Stimulated activated CD4-positive, alpha-beta T cell treated with anti-CD3 and anti-CD28 coated beads, Interleukin-2, amount 100 ng/mL, for 4 hours (primary cell): ENCODE results near the gene UNCX.
A peak's percentile ranks its signal among the peaks of the same experiment; 100 is the strongest.

ENCODE experiments used
- DNase-seq: peaks from one replicate; pipeline ENCODE4 v3.0.0-alpha.2; 2020; ENCODE audit warnings: low read depth

The UNCX gene

DNA sequence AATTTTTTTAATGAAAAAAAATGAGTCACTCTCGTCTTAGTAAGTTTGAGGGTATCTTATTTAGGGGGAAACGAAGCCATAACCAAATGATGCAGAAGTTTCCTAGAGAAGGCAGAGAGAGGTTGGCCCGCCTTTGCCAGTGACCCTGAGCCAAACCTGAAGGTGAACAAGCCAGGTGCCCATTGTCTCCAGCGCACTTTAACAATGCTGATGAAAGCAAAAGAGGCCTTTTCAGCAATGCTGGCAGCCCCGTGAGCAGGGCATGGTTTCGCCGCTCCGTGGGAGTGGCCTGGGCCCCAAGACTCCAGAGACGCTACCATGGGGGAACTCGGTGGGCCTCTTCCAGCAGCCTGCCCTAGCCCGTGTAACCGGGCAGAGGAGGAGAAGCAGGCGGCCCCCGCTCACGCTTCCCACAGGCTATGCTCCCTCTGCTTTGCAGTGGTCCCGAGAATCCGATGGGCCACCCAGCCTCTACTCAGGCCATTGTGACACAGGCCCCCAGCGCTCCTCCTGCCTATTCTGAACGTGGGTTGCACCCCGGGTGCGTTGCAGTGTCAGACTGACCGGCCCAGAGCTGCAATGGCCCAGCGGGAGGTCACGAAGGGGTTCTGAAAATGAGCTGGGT lies 14.0 kb upstream of the UNCX start:
- no peak for DNase-seq

DNA sequence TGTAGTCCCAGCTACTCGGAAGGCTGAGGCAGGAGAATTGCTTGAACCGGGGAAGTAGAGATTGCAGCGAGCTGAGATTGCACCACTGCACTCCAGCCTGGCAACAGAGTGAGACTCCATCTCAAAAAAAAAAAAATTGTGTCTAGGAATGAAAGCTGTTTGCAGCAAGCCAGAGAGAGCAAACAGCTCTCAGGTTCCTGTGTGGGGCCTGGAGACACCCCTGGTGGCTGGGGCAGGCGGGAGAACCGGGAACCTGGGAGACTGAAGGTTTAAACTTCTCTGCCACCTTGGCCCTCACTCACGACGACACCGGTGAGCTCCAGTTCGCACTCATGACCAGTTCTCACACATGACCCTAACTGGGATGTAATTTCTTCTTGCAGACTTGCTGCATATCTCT lies 13.2 kb upstream of the UNCX start:
- no peak for DNase-seq

DNA sequence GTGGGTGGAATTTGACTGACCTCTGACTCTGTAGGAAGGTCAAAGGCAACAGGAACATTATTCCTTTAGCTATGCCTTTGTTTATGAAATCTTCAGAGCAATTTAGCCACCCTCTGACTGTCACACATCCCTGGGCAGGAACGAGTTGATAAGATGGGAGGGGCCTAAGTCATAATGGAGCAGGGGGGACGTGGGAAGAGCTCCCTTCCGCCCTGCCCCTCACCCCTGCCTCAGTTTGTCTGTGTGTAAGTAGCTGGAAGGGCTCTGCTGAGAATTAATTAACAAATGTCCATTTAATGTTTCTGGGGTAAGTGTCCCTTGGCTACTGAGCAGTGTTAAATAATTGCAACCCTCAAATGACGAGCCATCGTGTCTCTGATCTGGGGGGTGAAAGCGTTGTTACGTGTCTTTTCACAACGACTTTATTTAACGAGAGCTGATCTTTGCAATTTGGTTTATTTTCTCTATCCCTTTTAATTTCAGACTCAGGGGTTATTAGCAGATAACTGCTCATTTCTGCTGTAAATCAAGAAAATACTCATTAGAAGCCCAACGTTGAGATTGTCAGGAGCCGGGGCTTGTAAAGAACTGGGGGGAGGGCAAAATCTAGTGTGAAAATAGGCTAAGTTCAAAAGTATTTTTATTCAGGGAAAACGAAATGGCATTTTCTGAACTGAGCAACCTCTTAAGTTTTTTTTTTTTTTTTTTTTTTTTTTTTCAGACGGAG lies 12.5 kb upstream of the UNCX start:
- DNase-seq: no peak

DNA sequence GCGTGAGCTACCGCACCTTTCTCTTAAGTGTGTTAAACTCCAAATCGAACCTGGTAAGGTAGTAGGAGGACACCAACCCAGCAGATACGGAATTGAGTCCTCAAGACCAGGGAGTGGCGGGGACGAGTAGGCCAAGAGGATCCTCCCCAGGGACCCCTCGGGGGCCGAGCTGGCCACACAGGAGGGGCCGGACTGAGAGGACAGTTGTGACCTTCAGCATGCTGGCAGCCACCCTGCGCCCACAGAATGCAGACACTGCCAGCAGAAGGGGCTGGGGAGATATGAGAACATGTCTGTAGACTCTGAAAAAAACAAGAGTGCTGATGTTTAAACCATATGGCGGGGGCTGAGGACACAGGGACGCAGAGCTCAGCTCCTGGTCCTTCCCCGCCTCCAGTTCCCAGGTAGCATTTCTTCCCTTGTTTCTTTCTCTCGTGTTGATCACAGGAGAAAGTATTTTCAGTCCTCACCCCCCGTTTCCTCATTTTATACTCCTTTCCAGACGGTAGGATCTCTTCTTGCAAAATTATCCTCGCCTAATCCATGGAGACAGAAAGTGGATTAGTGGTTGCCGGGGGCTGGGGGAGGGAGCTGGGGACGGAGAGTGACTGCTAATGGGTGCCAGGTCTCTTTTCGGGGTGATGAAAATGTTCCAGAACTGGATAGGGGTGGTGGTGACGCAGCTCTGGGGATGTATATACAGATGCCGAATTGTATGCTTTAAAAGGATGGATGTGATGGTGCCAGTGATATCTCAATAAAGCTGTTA lies 11.5 kb upstream of the UNCX start:
- DNase-seq: no peak

DNA sequence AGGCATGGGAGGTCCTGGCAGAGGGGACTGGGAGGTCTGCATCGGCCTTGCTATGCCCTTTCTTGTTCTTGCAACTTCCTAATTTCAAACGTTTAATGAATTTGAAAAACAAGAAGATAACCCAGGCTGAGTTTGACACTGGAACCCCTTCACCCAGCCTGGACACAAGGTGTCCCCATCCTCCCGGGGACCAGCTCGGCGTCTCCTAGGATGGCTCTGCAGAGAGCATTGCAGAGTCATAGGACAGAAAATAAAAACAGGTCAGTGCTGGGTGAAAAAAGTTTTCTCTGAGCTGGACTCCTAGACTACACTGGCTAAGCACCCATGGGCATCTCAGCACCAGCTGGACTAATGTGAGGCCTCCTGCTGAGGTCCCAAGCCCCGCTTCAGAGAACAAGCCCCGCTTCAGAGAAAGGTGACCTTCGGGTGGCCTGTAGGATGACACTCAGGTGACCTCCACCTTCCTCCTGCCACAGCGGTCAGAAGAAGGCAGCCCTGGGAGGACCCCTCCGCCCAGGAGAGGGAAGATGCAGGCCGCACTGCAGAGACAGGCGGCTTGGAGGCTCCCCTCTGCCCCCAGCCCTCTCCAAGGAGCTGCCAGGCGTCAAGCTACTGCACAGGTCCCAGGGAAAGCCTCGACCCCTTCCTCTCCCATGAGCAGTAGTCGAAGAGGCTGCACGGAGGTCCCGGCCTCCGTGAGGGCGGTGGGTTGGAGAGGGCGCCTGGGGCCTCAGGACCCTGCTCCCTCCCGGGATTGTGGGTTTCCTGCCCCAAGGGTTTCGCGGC lies 9.3 kb upstream of the UNCX start:
- DNase-seq: no peak

DNA sequence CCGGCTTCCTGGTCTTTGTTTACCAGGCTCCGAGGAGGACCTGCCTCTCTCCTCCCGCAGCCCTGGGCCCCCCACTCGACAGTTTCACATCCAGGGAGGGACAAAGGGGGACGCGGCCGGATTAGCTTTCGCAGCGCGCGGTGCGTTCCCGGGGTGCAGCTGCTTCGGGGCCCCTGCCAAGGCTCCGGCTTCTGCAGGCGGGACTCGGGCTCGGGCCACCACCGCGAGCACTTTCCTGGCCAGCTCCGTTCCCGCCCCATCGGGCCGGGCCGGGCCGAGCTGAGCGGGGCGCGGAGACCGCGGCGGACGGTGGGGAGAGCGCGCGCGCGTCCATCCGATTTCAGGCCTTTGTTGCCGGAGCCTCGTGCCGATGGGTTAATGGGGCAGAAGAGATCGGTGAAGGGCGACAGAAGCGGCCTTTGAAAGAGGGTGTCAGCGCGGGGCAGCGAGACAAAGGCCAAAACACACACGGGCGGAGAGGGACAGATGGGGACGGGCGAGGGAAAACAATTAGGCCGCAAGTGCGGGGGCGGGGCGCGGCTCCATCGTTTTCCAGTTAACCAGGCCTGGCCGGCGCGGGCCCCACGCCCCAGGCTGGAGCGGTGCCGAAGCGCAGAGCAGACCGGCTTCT lies 8.5 kb upstream of the UNCX start:
- DNase-seq: no peak

DNA sequence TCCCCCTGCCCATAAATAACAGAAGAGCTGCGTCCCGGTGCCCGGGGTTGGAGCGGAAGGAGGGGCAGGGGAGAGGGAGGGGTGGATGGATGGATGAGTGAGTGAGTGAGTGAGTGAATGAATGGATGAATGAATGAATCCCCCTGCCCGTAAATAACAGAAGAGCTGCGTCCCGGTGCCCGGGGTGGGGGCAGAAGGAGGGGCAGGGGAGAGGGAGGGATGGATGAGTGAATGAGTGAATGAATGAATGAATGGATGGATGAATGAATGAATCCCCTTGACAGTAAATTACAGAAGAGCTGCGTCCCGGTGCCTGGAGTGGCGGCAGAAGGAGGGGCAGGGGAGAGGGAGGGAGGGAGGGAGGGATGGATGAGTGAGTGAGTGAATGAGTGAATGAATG lies 7.6 kb upstream of the UNCX start:
- no peak for DNase-seq

DNA sequence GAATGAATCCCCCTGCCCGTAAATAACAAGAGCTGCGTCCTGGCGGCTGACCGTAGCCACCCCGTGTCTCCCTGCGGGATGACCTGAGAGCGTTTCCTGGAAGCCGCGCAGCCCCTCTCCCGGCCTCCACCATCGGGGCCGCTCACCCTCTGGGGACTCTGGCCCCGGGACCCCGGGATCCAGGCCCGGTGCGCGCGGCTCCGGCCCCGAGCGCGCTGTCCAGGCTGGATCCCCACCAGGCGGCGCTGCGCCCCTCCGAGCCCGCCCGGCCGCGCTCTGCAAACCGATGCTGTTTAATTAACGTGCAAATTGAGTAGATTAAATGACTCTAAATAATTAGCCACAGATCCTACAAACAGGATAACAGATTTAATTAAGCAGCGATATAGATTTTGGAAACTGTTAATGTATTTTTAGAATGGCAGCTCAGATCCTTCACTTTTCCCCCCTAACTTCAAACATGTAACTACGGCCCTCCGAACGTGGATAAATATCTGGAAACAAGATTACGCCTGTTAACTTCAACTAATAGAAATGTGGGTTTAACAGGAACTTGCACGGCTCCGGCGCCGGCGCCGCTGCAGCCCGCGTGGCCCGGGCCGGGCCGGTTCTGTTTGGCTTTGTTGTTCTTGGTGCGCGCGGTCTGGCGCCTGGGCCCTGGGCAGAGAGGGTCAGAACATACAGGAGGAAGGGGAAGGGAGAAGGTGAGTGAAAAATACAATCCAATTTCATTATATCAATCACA lies 7.1 kb upstream of the UNCX start:
- peak; percentile 19 for DNase-seq

DNA sequence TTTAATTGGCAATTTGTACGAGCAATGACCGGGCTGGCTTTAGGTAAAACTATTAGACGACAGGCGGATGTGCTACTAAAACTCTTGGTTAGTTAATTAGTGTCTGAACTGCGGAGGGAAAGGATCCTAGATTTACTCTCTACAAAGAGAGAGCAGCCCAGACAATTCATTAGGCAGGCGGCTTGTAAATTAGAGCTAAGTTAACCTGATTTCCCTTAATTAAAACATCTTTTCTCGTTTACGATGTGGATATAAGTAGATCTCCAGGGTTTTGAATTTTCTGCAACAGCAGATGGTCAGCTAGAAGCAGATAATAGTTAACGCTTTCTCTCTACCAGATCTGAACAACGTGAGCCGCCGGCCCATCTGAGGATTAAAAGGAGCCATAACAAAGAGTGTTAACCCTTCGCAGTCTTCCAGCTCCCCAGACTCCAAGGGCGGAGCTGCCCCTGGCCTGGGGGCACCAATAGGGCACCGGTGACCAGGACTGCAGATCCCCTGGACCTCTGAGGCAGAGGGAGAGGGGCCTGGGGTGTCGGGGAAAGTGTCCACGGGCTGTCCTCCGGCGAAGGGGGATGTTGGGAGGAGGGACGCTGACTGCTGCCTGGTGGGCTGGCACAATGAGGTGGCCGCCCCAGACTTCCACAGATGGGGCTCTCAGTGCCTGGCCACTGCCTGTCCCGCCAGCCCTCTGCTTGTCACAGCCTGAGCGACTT lies 6.3 kb upstream of the UNCX start:
- no peak for DNase-seq

DNA sequence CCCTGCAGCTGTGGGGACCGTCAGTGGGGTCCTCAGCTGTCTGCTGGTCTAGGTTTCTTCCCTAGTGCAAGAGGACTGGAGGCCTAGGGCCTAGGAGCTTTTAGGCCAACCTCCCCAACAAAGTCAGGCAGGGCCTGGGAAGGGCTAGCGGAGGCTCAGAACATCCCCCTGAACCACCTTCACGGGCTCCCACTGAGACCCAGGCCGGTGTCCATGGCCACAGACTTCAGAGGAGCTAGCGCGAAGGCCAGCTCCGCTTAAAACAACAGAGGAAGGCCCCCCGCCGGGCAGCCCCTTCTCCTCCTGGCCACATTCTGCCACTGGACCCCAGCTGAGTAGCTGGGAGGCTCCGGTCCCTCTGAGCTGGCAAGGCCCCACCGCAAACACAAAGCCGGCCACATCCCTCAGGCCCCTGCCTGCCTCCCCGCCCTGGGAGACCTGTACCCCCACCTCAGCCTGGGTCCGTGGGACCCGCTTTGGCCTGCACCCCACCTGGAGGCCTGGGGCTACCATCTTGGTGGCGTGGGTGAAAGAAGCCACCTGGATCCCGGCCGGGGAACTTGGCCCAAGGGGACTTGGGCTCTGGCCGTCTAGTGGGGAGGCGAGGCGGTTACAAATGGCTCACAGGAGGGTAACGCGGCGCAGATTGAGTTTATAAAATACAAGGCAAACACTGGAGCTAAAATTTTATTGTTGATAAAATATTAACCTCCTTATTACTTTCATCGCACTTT lies 5.4 kb upstream of the UNCX start:
- no peak for DNase-seq

DNA sequence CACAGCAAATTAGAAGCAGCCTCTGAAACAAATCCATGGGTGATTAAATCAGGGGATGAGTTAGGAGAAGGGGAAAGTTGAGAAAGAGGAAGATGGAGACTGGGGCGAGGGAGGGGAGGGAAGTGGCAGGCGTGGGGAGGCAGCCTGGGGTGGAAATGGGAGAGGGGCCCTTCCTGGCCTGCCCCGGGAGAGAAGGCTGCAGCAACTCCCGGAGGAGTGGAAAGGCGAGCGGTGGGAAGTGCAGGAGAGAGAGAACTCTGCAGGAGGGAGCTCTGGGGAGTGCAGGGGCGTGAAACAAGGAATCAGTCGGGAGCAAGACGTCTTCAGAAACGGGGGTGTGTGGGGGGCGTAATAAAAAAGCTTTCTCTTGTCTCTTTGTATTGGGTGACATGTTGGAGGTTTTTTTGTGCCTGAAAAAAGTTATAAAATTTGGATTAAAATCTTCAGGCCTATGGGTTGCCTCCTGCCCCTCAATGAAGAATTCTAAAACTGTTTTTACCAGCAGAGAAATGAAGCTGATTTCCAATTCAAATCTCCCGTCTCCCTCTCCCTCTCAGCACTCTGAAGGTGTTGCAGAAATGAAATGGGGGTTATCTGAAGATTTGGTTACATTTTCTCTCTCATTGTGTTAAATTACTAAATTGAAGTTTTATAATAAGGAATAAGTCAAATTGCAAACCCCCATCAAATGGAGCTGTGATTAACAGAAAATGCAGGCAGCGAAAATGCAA lies 4.7 kb upstream of the UNCX start:
- DNase-seq: no peak

DNA sequence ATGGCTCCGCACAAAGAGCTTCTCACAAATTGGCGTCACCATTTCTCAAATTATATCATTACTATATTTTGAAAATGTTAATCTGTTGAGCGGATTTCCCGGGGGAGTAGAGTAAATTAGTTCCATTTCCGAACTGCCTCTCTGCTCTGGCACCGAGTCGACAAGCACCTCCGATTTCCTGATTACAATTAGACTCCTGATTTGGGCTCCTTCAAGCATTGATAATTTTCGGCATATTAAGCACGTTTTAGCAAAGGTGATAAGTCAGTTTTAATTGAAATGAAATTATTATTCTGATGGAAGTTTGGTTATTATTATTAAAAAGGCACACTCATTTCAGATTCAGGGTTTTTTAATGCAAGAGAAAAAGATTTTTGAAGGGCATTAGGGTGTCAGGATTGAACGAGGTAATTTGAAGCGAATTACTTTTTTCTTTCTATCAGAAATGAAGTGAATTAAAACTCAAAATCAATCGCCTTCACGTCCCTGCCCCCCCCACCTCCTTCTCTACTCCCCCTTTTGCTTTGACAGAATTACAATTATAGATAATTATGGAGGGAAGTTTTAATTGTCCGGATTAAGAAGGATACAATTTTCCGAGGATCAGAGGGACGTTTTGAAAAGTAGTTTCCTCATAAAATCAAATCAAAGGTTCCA lies 4.0 kb upstream of the UNCX start:
- no peak for DNase-seq

DNA sequence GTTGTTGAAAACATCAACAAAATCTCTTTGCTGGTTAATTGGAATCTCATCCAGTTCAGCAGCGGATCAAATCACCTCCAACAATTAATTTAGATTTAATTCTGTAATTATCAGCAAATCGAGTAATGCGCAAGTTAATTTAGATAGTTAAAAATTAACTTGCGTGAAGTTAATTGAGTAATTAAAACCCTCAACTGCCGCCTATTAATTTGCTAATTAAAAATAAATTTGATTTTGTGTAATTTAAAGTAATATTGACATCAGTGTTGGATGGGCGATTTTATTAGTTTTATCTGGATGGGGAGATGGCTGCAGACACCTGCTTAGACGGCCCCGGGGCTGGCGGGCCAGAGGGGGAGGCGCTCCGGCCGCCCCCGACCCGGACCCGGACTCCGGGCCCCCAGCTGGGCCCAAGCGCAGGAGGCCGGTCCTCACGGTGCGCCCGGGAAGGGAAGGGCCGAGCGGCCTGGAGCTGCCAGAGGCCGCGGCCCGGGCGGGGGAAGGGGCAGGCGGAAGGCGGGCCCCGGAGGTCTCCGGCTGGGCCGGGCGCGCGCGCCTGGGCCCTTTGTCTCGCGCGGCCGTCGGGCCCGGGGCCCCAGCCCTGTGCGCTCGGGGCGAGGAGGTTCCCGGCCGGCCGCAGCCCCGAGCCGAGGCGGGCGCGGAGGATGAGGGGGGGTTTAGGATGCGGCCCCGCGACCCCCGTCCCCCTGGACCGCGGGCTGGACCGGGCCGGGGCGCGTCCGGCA lies 3.3 kb upstream of the UNCX start:
- DNase-seq: no peak

DNA sequence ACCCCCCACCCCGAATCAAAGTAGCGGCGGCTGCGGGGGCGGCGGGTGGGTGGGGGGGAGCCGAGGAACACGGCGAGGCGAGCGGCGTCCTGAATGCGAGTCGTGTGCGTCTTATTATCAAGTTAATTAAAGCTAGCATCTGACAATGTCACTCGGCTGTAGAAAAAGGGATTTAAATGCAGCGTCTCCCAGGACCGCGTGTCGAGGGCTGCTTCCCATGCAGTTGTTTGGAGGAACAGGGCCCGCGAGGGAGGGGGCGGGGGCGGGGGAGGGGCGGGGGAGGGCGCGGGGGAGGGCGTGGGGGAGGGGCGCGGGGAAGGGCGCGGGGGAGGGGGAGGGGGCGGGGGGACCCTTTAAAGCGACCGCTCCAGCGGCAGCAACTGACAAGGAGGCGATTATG lies 2.7 kb upstream of the UNCX start:
- no peak for DNase-seq

DNA sequence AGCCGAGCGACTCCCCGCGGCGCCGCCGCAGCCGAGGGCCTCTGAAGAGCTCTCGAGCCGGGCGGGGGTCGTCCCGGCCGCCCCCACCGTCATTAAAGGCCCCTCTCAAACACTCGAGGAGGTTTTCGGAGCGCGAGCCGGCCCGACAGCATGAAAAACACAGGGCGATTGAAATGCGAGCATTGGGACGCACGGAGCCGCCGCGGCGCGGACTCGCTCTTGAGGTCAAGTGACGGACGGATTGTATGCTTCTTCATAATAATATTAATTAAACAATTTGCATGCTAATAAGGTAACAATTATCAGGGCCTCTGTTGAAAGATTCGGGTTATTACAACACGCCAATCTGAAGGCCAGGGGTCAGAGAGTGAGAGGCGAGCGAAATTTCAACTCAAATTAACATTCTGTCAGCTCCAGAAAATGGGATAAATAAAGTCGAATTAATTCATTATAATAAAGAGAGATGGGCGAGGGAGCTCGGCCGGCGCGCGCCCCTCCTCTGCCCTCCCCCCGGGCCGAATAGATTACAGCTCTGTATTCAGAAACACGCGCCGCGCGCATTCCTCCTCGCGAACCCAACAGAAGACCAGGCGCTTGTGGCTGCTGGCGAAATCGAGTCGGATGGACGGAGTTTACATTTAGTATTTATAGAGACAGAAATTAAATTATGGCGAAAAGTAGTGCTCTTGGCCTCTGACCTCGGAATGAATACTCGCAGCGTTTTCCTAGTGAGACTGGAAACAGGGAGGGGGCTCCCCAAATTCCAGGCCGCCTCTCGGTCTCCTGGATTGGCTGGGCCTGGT lies 2.1 kb upstream of the UNCX start:
- no peak for DNase-seq

DNA sequence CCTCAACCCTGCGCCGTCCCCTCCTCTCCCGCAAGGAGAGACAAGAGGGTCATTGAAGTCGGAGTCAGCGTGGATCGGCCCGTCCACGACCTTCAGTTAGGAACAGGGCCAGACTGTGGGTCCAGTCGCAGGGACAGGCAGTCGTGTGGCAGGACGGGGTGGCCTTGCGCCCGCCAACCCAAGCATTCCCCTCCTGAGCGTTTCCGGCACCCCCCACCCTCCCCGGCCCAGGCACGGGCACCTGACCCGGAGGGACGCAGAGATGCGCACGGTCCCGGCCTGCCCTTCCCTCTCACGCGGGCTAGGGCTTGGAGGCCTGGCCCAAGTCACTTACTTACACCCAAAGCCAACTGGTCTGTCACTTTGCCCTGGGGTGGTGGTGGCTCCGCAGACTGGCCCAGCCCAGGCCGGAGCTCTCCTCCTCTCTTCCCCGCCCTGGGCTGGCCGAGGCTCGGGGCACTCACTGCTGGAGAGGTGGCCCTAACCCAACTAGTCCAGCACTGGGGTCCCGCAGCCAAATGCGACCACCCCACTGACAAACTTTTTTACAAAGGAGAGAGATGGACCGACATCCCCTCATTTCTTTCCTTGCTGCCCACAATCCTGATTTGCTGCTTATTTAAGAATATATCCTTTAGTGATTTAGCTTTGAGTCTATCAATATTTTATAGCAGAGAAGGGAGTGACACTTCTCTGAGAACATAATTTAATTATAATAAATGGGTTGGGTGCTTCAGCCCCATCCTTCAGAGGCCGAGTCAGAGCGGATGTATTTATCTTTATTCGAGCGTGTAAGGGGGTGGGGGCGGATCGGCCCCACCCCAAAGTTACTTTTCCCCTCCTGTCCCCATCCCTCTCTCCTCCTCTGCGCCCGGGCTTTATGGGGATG lies 1.2 kb upstream of the UNCX start:
- no peak for DNase-seq
